Measurements from ENCODE around the gene RPH3AL. TPM values are rescaled to one million over a fixed set of nuclear protein-coding genes. Genes with fewer than 3 reads are reported as not detected.

RPH3AL gene
- total RNA-seq, 2 donors from 2014 or later, result 11.7 to 17.8 TPM

DNA sequence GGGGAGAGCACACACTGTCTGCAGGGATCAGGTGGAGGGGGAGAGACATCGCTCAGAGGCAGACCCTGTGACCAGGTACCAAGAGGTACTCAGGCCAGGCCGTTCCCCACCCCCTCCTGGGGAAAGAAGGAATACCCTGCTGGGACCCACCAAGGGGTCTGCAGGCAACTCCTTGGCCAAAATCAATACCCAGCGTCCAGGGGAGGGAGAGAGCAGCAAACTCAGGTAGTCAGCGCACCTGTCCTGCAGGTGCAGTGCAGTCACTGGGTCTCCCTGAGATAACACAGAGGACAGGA, 113.7 kb downstream of the RPH3AL start:
- intact Hi-C loops (cut with DNase I), result no loop called here
- TF ChIP-seq, protein P1, sequence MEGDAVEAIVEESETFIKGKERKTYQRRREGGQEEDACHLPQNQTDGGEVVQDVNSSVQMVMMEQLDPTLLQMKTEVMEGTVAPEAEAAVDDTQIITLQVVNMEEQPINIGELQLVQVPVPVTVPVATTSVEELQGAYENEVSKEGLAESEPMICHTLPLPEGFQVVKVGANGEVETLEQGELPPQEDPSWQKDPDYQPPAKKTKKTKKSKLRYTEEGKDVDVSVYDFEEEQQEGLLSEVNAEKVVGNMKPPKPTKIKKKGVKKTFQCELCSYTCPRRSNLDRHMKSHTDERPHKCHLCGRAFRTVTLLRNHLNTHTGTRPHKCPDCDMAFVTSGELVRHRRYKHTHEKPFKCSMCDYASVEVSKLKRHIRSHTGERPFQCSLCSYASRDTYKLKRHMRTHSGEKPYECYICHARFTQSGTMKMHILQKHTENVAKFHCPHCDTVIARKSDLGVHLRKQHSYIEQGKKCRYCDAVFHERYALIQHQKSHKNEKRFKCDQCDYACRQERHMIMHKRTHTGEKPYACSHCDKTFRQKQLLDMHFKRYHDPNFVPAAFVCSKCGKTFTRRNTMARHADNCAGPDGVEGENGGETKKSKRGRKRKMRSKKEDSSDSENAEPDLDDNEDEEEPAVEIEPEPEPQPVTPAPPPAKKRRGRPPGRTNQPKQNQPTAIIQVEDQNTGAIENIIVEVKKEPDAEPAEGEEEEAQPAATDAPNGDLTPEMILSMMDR (IDR thresholded peaks at IDR 0.05), result no peak
- TF ChIP-seq POLR2AphosphoS5 (IDR thresholded peaks at IDR 0.05) (no peak), POLR2A (IDR thresholded peaks at IDR 0.05) (no peak)
- no peaks in the 10 kb centered on the region for H3K27me3 ChIP-seq (replicated peaks; ENCODE audit: insufficient read depth)
- 88% methylated on average over 4 of the region's 4 CpGs for WGBS
- H3K36me3 ChIP-seq, result no peaks in the 10 kb centered on the region
- no peaks in the 10 kb centered on the region for H3K4me1 ChIP-seq (replicated peaks)
- H3K27ac ChIP-seq, result no peak overlapping the region
- DNase-seq (ENCODE audit: low spot score), result no peak
- H3K9me3 ChIP-seq, result no peaks in the 10 kb centered on the region
- H3K4me3 ChIP-seq, result no peak overlapping the region

DNA sequence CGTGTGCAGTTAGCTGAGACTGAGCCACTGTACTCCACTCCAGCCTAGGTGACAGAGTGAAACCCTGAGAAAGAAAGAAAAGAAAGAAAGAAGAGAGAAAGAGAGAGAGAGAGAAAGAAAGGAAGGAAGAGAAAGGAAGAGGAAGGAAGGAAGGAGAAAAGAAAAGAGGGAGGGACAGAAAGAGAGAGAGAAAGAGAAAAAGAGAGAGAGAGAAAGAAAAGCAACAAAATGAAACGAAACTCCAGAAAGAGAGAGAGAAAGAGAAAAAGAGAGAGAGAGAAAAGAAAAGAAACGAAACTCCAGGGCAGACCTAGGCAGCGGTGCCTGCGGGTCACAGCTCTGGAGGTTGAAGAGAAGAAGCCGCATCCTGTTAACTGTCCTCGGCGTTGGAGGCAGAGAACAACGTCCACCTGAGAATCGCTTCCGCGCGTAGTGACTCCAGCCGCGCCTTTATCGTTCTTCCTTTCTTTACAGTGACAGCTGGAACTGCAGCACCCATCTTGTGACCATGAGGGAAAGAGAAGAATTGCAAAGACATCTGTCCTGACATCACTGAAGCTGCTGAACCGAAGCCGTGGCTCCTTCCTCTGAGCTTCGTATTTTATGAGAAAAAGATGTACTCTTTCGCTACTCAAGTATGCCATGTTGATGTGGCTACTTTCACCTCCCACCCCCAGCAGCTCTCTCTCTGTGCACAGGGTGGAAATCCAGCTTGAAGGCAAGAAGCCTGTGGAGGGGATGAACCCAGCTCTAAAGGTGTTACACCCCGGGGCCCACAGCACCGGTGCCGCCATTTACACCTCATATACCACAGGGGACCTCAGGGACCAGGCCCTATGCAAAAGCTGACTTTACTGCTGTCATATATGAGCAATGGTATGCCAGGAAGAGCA, 114.3 kb downstream of the RPH3AL start:
- WGBS, result 90% methylated on average over 23 of the region's 23 CpGs
- H3K9me3 ChIP-seq, result no peaks in the 10 kb centered on the region
- TF ChIP-seq, protein P1 (IDR thresholded peaks at IDR 0.05), result no peak
- TF ChIP-seq POLR2AphosphoS5 (IDR thresholded peaks at IDR 0.05), result no peak
- no peak for TF ChIP-seq POLR2A (IDR thresholded peaks at IDR 0.05)
- DNase-seq (ENCODE audit: low spot score), result no peak
- H3K27ac ChIP-seq, result no peak overlapping the region
- intact Hi-C loops (cut with DNase I), result no loop called here
- no peak overlapping the region for H3K4me3 ChIP-seq
- H3K4me1 ChIP-seq (replicated peaks), result no peaks in the 10 kb centered on the region
- H3K36me3 ChIP-seq, result no peaks in the 10 kb centered on the region
- H3K27me3 ChIP-seq (replicated peaks; ENCODE audit: insufficient read depth), result no peaks in the 10 kb centered on the region

DNA sequence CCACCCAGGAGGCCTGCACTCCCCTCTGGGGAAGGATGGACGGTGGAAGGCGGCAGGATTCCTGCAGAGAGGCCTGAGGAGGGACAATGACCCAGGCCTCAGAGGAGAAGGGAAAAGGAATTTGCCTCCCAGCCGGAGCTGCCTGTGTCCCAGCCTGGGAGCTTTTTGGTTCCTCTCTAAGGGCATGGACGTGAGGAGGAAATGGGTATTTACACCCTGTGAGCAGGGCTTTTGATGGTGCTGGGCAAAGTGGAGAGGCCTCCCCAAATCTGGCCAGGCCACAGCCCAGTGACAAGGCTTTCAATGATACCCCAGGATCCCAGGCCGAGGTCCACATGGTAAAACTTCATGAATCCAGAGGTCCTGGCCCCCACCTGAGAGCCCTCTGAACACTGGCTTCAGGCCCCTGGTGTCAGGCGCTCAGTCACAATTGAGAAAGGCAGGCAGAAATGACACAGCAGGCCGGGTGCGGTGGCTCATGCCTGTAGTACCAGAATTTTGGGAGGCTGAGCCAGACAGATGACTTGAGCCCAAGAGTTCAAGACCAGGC, 115.1 kb downstream of the RPH3AL start:
- Histone ChIP-seq H3K27ac (no peak overlapping the region), H3K9me3 (no peaks in the 10 kb centered on the region), H3K4me1 (replicated peaks) (no peaks in the 10 kb centered on the region), H3K36me3 (no peaks in the 10 kb centered on the region), H3K27me3 (replicated peaks; ENCODE audit: insufficient read depth) (no peaks in the 10 kb centered on the region), H3K4me3 (no peak overlapping the region)
- no peak for DNase-seq (ENCODE audit: low spot score)
- intact Hi-C loops (cut with DNase I), result no loop called here
- 80% methylated on average over 8 of the region's 8 CpGs for WGBS
- no peak for TF ChIP-seq POLR2A (IDR thresholded peaks at IDR 0.05)
- TF ChIP-seq, protein P1 (IDR thresholded peaks at IDR 0.05), result no peak
- no peak for TF ChIP-seq POLR2AphosphoS5 (IDR thresholded peaks at IDR 0.05)

DNA sequence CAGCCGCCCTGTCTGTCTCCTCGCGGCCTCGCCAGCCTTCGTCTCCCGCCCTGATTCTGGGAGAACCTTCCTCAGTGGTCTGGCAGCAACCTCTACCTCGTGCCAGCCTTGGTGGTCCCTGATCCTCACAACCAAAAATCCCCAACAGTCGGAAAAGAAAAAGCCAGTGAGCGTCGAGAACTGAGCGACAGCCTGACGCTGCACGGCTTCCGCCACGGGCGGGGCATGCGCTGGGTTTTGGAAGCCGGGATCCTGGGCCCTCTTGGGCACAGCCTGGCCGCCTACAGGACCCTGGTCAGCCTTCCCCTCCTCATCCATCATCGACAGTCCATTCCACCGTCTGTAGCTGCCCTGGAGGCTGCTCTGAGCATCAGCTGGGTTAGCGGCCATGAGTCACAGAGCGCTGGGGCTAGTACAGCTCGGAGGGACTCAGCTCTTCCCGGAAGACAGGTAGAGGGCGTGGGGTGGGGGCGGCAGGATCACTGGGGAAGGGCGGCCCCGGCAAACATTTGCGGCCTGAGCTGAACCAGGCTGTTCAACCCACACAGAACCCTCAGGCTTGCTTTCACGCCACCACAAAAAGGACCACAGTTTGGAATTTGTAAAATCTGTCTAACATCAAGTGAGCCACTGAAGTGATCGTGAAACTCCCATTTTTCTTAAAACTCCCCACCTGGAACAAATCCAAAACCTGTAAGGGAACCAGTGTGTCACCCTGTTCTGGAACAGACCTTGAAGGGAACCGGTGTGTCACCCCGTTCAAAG, 115.8 kb downstream of the RPH3AL start:
- Histone ChIP-seq H3K4me1 (replicated peaks) (no peaks in the 10 kb centered on the region), H3K9me3 (no peaks in the 10 kb centered on the region), H3K27me3 (replicated peaks; ENCODE audit: insufficient read depth) (no peaks in the 10 kb centered on the region), H3K4me3 (no peak overlapping the region), H3K27ac (no peak overlapping the region), H3K36me3 (no peaks in the 10 kb centered on the region)
- DNase-seq (ENCODE audit: low spot score), result no peak
- TF ChIP-seq POLR2A (IDR thresholded peaks at IDR 0.05) (no peak), POLR2AphosphoS5 (IDR thresholded peaks at IDR 0.05) (no peak)
- TF ChIP-seq, protein P1 (IDR thresholded peaks at IDR 0.05), result no peak
- intact Hi-C loops (cut with DNase I), result no loop called here
- WGBS, result 89% methylated on average over 34 of the region's 34 CpGs

All from prostate gland (tissue), 2 donors.